Measurements from ENCODE around the gene ATG4D.

The ATG4D gene

GRCh38 chr19:10562609-10563008 lies 18.9 kb downstream of the ATG4D start:
- Histone ChIP-seq H3K9me3 (ENCODE audit: control insufficient read depth, insufficient read depth, low read depth, low read length) (no peaks in the 10 kb centered on the region), H3K4me1 (ENCODE audit: control insufficient read depth, insufficient read depth, low read length) (peaks cover 10% of the 10 kb centered on the region), H3K4me3 (ENCODE audit: low read depth, low read length) (no peak overlapping the region), H3K36me3 (ENCODE audit: control insufficient read depth in 2 of 2, insufficient read depth in 1 of 2, low read length in 2 of 2) (peaks cover 22 to 54% of the 10 kb centered on the region in 2 experiments; a peak in 2 of 3 replicates), H3K27ac (ENCODE audit: extremely low read depth, low read depth, low read length) (no peak overlapping the region)
- POLR2A ChIA-PET, result interaction anchor here (0.6 to 2.1 kb wide), 3 partner anchors 10 to 411 kb away, joined by 4 to 14 read pairs (median 4); no protein-coding TSS in a partner anchor
- TF ChIP-seq ZNF211 (tag by site-specific recombination; IDR thresholded peaks at IDR 0.05; ENCODE audit: low read depth), result no peak
- no peak for TF ChIP-seq ZNF791 (tag by site-specific recombination; IDR thresholded peaks at IDR 0.05)
- no peak for TF ChIP-seq ZNF16 (tag by site-specific recombination; IDR thresholded peaks at IDR 0.05; ENCODE audit: low read depth)
- no peak for TF ChIP-seq ZNF621 (tag by site-specific recombination; IDR thresholded peaks at IDR 0.05)
- TF ChIP-seq, protein P1, sequence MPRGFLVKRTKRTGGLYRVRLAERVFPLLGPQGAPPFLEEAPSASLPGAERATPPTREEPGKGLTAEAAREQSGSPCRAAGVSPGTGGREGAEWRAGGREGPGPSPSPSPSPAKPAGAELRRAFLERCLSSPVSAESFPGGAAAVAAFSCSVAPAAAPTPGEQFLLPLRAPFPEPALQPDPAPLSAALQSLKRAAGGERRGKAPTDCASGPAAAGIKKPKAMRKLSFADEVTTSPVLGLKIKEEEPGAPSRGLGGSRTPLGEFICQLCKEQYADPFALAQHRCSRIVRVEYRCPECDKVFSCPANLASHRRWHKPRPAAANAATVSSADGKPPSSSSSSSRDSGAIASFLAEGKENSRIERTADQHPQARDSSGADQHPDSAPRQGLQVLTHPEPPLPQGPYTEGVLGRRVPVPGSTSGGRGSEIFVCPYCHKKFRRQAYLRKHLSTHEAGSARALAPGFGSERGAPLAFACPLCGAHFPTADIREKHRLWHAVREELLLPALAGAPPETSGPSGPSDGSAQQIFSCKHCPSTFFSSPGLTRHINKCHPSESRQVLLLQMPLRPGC (tag by site-specific recombination; IDR thresholded peaks at IDR 0.05), result no peak
- TF ChIP-seq, protein P2, sequence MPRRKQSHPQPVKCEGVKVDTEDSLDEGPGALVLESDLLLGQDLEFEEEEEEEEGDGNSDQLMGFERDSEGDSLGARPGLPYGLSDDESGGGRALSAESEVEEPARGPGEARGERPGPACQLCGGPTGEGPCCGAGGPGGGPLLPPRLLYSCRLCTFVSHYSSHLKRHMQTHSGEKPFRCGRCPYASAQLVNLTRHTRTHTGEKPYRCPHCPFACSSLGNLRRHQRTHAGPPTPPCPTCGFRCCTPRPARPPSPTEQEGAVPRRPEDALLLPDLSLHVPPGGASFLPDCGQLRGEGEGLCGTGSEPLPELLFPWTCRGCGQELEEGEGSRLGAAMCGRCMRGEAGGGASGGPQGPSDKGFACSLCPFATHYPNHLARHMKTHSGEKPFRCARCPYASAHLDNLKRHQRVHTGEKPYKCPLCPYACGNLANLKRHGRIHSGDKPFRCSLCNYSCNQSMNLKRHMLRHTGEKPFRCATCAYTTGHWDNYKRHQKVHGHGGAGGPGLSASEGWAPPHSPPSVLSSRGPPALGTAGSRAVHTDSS (tag by site-specific recombination; IDR thresholded peaks at IDR 0.05), result no peak
- TF ChIP-seq SP3 (tag by site-specific recombination; IDR thresholded peaks at IDR 0.05), result no peak
- no peak for TF ChIP-seq ZNF221 (tag by site-specific recombination; IDR thresholded peaks at IDR 0.05; ENCODE audit: borderline replicate concordance)
- CTCF ChIA-PET, result interaction anchor here (0.6 to 1.7 kb wide), 4 partner anchors 10 to 146 kb away, joined by 3 to 4 read pairs (median 4); no protein-coding TSS in a partner anchor

DNA sequence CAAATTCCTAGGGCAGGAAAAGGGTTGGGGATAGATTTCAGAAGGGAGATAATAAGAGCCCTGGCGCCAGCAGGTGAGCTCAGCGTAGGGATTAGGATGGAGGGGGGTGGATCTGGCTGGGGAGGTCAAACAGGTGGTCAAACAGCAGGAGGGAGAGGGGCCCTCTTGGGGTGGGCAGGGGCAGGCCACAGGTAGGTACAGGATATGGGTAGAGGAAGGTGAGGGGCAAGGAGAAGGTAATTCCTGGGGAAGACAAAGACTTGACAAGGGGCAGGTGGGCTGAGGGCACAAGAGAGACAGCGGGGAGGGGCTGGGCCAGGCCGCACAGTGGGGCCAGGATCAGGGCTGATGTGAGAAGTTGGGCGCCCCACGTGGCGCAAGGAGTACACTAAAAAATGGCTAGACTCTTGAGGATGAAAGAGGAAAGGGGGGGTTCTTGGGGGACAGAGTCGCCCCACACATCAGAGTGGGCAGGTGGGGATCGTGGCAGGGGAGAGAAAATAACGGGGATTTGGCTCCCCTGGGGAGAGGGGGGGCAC lies 21.4 kb downstream of the ATG4D start:
- Histone ChIP-seq H3K4me3 (ENCODE audit: low read depth, low read length) (peak overlapping the region; percentile 92), H3K36me3 (ENCODE audit: control insufficient read depth in 2 of 2, insufficient read depth in 1 of 2, low read length in 2 of 2) (peaks cover 15 to 31% of the 10 kb centered on the region in 2 experiments; a peak in 2 of 3 replicates), H3K9me3 (ENCODE audit: control insufficient read depth, insufficient read depth, low read depth, low read length) (no peaks in the 10 kb centered on the region), H3K27ac (ENCODE audit: extremely low read depth, low read depth, low read length) (peak overlapping the region; percentile 75; the same call in 1 of the 2 replicates), H3K4me1 (ENCODE audit: control insufficient read depth, insufficient read depth, low read length) (peaks cover 13% of the 10 kb centered on the region)
- CTCF ChIA-PET, result interaction anchor here (0.6 to 1.4 kb wide), 3 partner anchors 18 to 134 kb away, joined by 3 to 4 read pairs (median 3); no protein-coding TSS in a partner anchor
- POLR2A ChIA-PET, result interaction anchor here (0.9 to 1.4 kb wide), 2 partner anchors 10 to 82 kb away, joined by 3 read pairs; no protein-coding TSS in a partner anchor
- TF ChIP-seq ZNF776 (tag by site-specific recombination; IDR thresholded peaks at IDR 0.05; ENCODE audit: borderline replicate concordance), result no peak
- no peak for TF ChIP-seq ZBTB1 (tag by site-specific recombination; IDR thresholded peaks at IDR 0.05)
- no peak for TF ChIP-seq ZNF2 (tag by site-specific recombination; IDR thresholded peaks at IDR 0.05)
- no peak for TF ChIP-seq ZNF707 (tag by site-specific recombination; IDR thresholded peaks at IDR 0.05)
- TF ChIP-seq, protein P3, sequence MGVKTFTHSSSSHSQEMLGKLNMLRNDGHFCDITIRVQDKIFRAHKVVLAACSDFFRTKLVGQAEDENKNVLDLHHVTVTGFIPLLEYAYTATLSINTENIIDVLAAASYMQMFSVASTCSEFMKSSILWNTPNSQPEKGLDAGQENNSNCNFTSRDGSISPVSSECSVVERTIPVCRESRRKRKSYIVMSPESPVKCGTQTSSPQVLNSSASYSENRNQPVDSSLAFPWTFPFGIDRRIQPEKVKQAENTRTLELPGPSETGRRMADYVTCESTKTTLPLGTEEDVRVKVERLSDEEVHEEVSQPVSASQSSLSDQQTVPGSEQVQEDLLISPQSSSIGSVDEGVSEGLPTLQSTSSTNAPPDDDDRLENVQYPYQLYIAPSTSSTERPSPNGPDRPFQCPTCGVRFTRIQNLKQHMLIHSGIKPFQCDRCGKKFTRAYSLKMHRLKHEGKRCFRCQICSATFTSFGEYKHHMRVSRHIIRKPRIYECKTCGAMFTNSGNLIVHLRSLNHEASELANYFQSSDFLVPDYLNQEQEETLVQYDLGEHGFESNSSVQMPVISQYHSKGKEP (tag by site-specific recombination; IDR thresholded peaks at IDR 0.05), result no peak
- peak; percentile 75 for TF ChIP-seq ZIC2 (tag by site-specific recombination; IDR thresholded peaks at IDR 0.05)
- TF ChIP-seq MEIS1 (CRISPR knock-in tag; IDR thresholded peaks at IDR 0.05; ENCODE audit: borderline replicate concordance), result no peak
- no peak; the same call in 1 of the 2 replicates for TF ChIP-seq HIC1 (tag by site-specific recombination; IDR thresholded peaks at IDR 0.05)
- TF ChIP-seq ZNF202 (tag by site-specific recombination; IDR thresholded peaks at IDR 0.05; ENCODE audit: borderline replicate concordance), result peak; percentile 84; the same call in 1 of the 2 replicates
- TF ChIP-seq ZNF366 (tag by site-specific recombination; conservative IDR thresholded peaks at IDR 0.05), result 0 out of 2 replicates have a peak, but pooled peaks have one; percentile 33
- 0 out of 2 replicates have a peak, but pooled peaks have one; percentile 40 for TF ChIP-seq ZSCAN18 (tag by site-specific recombination; IDR thresholded peaks at IDR 0.05)
- TF ChIP-seq, protein P4, sequence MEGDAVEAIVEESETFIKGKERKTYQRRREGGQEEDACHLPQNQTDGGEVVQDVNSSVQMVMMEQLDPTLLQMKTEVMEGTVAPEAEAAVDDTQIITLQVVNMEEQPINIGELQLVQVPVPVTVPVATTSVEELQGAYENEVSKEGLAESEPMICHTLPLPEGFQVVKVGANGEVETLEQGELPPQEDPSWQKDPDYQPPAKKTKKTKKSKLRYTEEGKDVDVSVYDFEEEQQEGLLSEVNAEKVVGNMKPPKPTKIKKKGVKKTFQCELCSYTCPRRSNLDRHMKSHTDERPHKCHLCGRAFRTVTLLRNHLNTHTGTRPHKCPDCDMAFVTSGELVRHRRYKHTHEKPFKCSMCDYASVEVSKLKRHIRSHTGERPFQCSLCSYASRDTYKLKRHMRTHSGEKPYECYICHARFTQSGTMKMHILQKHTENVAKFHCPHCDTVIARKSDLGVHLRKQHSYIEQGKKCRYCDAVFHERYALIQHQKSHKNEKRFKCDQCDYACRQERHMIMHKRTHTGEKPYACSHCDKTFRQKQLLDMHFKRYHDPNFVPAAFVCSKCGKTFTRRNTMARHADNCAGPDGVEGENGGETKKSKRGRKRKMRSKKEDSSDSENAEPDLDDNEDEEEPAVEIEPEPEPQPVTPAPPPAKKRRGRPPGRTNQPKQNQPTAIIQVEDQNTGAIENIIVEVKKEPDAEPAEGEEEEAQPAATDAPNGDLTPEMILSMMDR (tag by site-specific recombination; IDR thresholded peaks at IDR 0.05), result peak; percentile 87
- TF ChIP-seq ZNF692 (tag by site-specific recombination; IDR thresholded peaks at IDR 0.05), result peak; percentile 88
- no peak for TF ChIP-seq ZNF791 (tag by site-specific recombination; IDR thresholded peaks at IDR 0.05)
